Activated CD8-positive, alpha-beta memory T cell treated with anti-CD3 and anti-CD28 coated beads for 36 hours (primary cell): Measurements from ENCODE around the gene TPR. TPM values are rescaled to one million over a fixed set of nuclear protein-coding genes. Genes with fewer than 3 reads are reported as not detected.

Experiments
- CTCF ChIA-PET: fragments of 350-600 bp; sonication (Branson Sonifier 250); formaldehyde crosslinking; loops from one replicate; lab custom pipeline; 2021; ENCODE audit warnings: antibody characterized with exemption; lab: Charles Lee
- POLR2A ChIA-PET: fragments of 350-600 bp; sonication (Branson Sonifier 250); formaldehyde crosslinking; loops from one replicate; lab custom pipeline; 2021; ENCODE audit warnings: antibody characterized with exemption; lab: Charles Lee
- total RNA-seq, 2 experiments: library from RNA; stranded (reverse); gene quantifications; one replicate each; pipeline ENCODE4 v1.2.3, GENCODE V29; 2021

The TPR gene
- total RNA-seq, 2 experiments from 2014 or later = 114 to 119 TPM

- ChIA-PET POLR2A (no interaction called here), CTCF (no interaction called here)
Observed at GRCh38 chr1:186300056-186300455, 75.0 kb downstream of the TPR start.

DNA sequence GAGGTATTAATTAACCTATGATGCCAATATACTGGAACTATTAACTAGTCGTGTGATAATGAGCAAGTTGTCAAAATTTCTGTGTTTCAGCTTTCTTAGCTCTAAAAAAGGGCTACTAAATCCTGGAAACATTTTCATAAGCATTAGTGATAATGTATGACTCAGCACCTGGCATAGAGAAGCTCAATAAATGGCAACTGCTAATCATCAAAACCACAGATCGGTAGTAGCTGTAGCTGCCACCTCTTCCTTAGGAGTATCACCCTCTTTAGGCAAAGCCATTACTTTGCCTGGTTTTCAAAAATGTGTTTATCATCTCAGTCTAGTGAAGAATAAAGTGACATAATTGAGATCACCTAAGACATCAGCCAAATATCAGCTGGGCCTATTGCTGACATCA, 75.5 kb downstream of the TPR start:
- CTCF ChIA-PET = no interaction called here

DNA sequence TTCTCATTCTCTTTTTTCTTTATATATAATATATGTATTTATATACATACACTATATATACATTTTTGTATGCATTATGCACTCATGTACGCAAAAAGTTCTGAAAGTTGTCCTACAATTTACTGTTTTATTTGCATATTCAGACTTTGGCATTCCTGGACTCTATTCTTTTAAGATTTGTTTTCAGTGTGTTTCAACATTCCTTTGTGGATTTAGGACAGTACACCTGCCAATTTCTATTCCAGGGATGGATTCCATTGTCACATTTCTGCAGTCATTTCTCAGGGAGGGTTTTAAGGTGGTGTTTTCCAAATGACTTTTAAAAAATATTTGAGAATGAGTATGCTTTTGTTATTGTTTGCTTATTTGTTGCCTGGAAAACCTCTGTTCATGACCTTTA, 76.2 kb downstream of the TPR start:
- CTCF ChIA-PET = no interaction called here
- POLR2A ChIA-PET = no interaction called here

More for the DNA sequence above, 75.5 kb downstream of the TPR start:
- POLR2A ChIA-PET = no interaction called here

DNA sequence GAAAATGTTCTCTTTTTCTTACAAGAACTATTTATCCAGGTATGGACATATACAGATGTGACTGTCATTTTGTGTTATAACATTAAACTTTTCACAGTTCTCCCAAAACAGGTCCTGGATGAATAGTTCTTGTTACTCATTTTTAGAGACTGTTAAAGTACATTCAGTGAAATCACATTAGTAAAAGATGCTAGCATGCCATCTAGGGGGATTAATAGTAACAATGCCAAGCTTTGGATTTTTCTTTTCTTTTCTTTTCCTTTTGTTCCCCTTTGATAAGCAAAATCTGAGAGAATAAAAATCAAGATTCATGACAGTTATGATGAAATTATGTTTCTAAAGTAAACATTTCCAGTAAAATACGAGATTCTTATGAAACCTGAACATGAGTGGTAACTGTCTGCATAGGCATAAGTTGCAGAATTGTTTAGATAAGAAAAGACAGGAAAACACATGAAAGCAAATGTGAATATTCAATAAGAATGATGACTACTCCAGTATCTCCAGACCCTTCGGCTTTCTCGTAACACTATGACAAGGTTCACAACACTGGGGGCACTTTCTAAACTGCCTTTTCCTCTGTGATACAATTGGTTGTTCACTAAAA, 77.5 kb downstream of the TPR start:
- ChIA-PET POLR2A (no interaction called here), CTCF (interaction anchor here (0.6 kb wide), 1 partner anchor 29 kb away, joined by 3 read pairs; no protein-coding TSS in a partner anchor)

- CTCF ChIA-PET = no interaction called here
- POLR2A ChIA-PET = interaction anchor here (0.7 kb wide), 1 partner anchor 140 kb away, joined by 3 read pairs; no protein-coding TSS in a partner anchor
Observed at GRCh38 chr1:186295980-186296379, 79.1 kb downstream of the TPR start, which contains the start of gene PRG4. TSS of gene PRG4 (plus strand) at chr1:186296279.

GRCh38 chr1:186292875-186293274, 82.2 kb downstream of the TPR start:
- POLR2A ChIA-PET = no interaction called here
- CTCF ChIA-PET = no interaction called here

DNA sequence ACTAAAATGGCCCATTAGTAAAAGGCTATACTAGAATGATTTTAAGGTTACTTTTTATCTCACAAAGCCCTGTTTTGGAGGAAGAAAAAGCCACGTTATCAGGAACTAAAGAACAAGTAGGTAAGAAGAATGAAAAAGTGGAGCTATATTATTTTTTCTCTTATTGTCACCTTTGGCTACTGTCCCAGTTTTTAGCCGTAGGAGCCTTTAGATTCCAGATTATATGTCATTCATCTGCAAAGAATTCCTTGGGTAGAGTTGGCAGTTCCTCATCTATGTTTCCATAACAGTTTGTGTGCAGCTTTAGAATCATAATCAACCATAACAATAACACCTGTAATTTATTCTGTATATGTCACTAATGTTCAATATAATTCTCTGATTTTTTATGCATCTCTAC, 83.8 kb downstream of the TPR start:
- POLR2A ChIA-PET = interaction anchor here (0.6 kb wide), 1 partner anchor 62 kb away, joined by 3 read pairs; no protein-coding TSS in a partner anchor
- CTCF ChIA-PET = no interaction called here

DNA sequence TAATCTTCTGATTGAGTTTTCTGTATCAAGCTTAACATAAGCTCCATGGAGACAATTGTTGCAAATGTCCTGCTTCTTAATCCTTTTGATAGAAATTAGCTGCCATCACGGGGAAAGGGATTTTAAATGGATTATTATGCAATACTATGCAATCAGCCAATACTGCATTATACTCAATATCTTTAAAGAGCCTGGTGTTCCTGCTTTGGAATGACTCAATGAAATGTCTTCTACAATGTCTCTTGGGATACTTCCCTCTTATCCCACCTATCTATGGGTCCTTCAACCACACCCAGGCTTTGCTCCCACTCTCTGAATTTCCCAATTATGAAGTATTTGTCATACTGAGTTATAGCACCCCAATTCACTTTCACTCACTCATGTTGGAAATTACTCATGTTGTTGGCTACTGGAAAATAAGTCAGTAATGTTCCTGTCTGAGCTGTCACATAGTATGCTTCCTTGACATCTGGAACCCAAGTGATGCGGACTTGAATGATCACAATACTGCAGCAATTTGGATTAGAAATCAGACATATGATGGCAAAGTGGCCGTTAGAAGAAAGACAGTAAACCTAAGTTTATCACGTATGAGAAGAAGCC, 85.0 kb downstream of the TPR start:
- POLR2A ChIA-PET = no interaction called here
- CTCF ChIA-PET = no interaction called here

DNA sequence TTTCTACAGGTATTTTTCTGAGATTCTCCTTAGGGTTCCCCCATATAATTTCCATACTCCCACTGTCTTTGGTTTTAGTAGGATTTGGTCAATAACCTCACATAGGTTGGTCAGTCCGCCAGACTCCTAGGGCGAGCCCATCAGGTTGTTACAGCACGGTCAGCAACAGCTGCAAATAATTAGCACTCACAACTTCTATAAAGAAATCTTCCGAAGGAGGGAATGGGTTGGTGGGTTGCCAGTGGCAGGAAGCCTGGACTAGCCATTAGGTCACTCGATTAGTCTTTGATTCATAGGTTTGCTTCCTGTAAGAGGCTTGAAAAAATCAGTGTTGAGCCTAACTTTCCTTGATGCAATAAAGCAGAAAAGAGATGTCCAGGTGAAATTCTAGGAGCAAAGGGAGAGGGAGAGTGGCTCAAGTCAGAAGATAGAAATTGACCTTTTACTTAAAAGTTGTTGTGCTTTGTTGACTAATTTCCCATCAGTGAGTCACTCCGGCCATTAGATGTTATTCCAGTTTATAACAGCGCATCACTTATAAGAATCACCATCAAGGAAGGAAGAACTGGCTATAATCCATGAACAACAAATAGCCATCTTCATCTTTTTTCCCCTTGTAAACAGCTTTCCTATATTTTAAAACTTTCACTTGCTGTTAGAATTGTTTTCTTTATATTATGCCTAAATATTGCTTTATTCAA, 88.3 kb downstream of the TPR start:
- ChIA-PET CTCF (no interaction called here), POLR2A (no interaction called here)

DNA sequence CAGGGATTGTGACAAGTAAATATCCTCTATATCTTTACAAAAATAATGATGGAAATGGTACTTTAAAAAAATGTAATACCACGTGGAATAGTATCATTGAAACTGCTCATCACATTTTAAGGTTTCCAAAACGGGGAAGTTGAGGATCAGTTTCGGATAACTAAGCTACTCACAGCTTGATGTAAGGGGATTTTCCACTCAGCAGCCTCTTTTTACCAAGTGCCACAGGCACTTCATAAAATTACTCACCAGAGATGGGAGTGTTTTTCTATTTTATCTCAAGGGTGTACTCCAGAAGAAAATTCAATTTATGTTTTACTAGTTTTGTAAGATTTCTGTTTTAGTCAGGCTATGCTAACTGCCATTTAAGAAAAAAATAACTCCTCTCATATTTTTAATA, 91.7 kb downstream of the TPR start:
- ChIA-PET POLR2A (no interaction called here), CTCF (no interaction called here)

- POLR2A ChIA-PET = no interaction called here
- CTCF ChIA-PET = no interaction called here
Observed at GRCh38 chr1:186282466-186282865, 92.6 kb downstream of the TPR start.

DNA sequence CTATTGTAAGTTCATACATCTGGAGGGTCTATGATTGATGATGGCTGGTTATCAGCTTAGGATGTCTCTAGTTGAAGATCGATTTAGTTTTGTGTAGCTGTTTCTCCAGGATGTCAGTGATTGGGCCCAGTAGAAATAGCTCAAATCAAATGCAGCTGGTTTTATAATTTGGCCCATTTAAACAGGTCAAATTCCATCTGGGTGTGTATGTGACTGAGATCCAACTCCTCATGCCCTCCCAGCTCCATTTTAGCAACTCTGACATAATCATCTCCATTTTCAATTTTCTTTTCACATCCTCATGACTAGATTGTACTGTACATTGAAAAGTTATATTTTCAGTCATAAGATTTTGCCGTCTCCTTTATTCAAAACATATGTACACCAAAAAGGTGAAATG, 99.2 kb downstream of the TPR start:
- POLR2A ChIA-PET = interaction anchor here (0.7 kb wide), 1 partner anchor 80 kb away, joined by 3 read pairs; no protein-coding TSS in a partner anchor

DNA sequence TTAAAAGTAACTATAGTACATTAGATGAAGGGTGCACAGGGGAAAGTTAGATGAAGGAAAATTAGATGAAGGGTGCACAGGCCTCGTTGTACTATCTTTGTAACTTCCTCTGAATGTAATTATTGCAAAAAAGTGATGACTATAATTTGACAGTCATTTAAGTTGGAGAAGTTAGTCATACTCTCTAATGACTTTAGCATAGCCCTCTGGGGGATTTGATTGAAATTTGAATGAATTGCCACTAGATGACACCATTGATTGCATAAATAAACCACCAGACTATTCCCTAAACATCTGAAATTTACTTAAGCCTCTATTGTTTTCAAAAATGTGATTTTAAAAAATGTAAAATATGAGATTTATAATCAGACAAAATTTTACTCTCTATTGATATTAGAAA, 102.6 kb downstream of the TPR start:
- CTCF ChIA-PET = no interaction called here
- POLR2A ChIA-PET = no interaction called here

More for the DNA sequence above, 99.2 kb downstream of the TPR start:
- CTCF ChIA-PET = no interaction called here

DNA sequence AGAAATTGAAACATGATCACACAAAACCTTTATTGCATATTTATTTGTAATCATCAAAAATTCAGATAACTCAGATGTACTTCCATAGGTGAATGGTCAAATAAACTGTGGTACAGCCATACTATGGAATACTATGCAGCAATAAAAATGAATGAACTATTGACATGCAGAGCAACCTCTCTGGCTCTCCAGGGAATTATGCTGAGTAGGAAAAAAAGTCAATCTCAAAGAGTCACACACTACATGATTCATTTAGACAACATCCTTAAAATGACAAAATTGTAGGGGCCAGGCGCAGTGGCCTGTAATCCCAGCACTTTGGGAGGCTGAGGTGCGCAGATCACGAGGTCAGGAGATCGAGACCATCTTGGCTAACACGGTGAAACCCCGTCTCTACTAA, 104.0 kb downstream of the TPR start:
- ChIA-PET POLR2A (no interaction called here), CTCF (no interaction called here)

Other genes with a start within 250 kb of the TPR start
- under 1 TPM in 1 of 2 experiments, not detected in 1; 0.04 TPM for gene PRG4, start 79.0 kb downstream of the TPR start, total RNA-seq
- 10 to 100 TPM; 14.7 to 14.8 TPM for gene ODR4, start 585 bp upstream of the TPR start, total RNA-seq
- gene PDC, start 85.9 kb upstream of the TPR start, total RNA-seq = not detected